ENCODE data around the gene CDC42EP3.

DNA sequence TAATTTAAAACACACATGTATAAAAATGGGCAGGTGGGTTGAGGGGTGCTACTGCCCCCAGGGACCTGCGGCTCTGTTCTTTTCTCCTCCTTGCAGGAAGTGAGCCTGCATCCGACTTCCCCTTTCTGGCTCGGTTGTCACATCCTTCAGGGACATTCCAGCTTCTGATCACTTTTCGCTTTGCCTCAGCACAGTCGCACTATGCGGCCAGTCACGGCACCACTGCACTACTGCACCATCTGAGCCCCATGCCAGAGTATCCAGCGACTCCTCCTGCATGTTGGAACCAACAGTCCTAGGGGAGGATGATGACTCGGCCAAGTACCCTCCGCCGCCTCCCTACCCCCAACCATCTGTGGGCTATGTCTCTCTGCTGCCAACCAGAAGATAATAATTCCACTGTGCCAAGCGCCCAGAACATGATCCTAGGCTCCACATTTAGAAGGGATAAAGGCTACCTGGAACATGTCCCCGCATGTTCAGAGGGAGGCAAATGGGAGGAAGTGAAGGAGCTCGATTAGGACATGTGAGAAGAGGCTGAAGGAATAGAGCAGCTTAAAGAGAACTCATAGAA, 17.6 kb downstream of the CDC42EP3 start:
- TF ChIP-seq CTCF (IDR thresholded peaks at IDR 0.05; ENCODE audit: borderline replicate concordance, extremely low read depth, low read length, poor library complexity, severe bottlenecking) (no peak), EZH2 (IDR thresholded peaks at IDR 0.05; ENCODE audit: borderline replicate concordance, low read depth, low read length, severe bottlenecking) (no peak)

All from DND-41 (cell line).